ENCODE measurements around the gene ADAMTSL2.

ADAMTSL2 gene

GRCh38 chr9:133551446-133551845 is 16.9 kb downstream of the ADAMTSL2 start:
- Histone ChIP-seq H3K18ac (ENCODE audit: low read depth in 1 of 2, low read length in 2 of 2) (no peak overlapping the region), H4K8ac (ENCODE audit: low read length) (no peak overlapping the region), H3K27ac (ENCODE audit: low read length, poor library complexity, severe bottlenecking) (no peak overlapping the region), H3K79me1 (replicated peaks; ENCODE audit: low read length, poor library complexity, severe bottlenecking) (no peaks in the 10 kb centered on the region), H3K23ac (ENCODE audit: low read length in 2 of 2) (no peak overlapping the region), H3K4me1 (ENCODE audit: control insufficient read depth, insufficient read depth, low read depth, low read length) (no peaks in the 10 kb centered on the region), H3K27me3 (ENCODE audit: control insufficient read depth in 1 of 2, insufficient read depth in 1 of 2, low read length in 2 of 2) (peaks cover 51 to 53% of the 10 kb centered on the region in 2 experiments), H2BK5ac (ENCODE audit: low read depth, low read length, poor library complexity, severe bottlenecking) (no peak overlapping the region), H3K36me3 (ENCODE audit: control insufficient read depth in 1 of 2, insufficient read depth in 2 of 2, low read depth in 1 of 2, low read length in 2 of 2) (no peaks in the 10 kb centered on the region), H2BK120ac (ENCODE audit: low read depth, low read length) (no peak overlapping the region), H3K4me2 (ENCODE audit: low read length, poor library complexity, severe bottlenecking) (no peak overlapping the region), H3K4me3 (ENCODE audit: insufficient read depth in 1 of 2, low read depth in 1 of 2, low read length in 2 of 2) (no peak overlapping the region), H2AFZ (ENCODE audit: low read depth, low read length) (no peak overlapping the region), H4K91ac (ENCODE audit: low read length) (no peak overlapping the region), H3K14ac (ENCODE audit: low read length in 2 of 2) (no peak overlapping the region), H2BK12ac (ENCODE audit: low read length in 2 of 2) (no peak overlapping the region), H2AK5ac (ENCODE audit: low read length, severe bottlenecking) (no peak overlapping the region), H3K4ac (ENCODE audit: low read depth in 1 of 2, low read length in 2 of 2) (no peak overlapping the region), H3K9me3 (ENCODE audit: control insufficient read depth, low read length) (no peaks in the 10 kb centered on the region), H3K9ac (ENCODE audit: low read length) (no peak overlapping the region), H2BK15ac (ENCODE audit: low read depth, poor library complexity, severe bottlenecking) (no peak overlapping the region)
- WGBS: 78% methylated on average over 6 of the region's 7 CpGs
- no peak for DNase-seq

GRCh38 chr9:133552236-133552635 is 17.7 kb downstream of the ADAMTSL2 start:
- Histone ChIP-seq H3K9me3 (ENCODE audit: control insufficient read depth, low read length) (no peaks in the 10 kb centered on the region), H3K27ac (ENCODE audit: low read length, poor library complexity, severe bottlenecking) (no peak overlapping the region), H3K79me1 (replicated peaks; ENCODE audit: low read length, poor library complexity, severe bottlenecking) (no peaks in the 10 kb centered on the region), H3K18ac (ENCODE audit: low read depth in 1 of 2, low read length in 2 of 2) (no peak overlapping the region), H4K91ac (ENCODE audit: low read length) (no peak overlapping the region), H3K9ac (ENCODE audit: low read length) (no peak overlapping the region), H3K27me3 (ENCODE audit: control insufficient read depth in 1 of 2, insufficient read depth in 1 of 2, low read length in 2 of 2) (peaks cover 44 to 53% of the 10 kb centered on the region in 2 experiments), H2BK5ac (ENCODE audit: low read depth, low read length, poor library complexity, severe bottlenecking) (no peak overlapping the region), H2AK5ac (ENCODE audit: low read length, severe bottlenecking) (no peak overlapping the region), H3K23ac (ENCODE audit: low read length in 2 of 2) (no peak overlapping the region), H3K4me1 (ENCODE audit: control insufficient read depth, insufficient read depth, low read depth, low read length) (no peaks in the 10 kb centered on the region), H2AFZ (ENCODE audit: low read depth, low read length) (no peak overlapping the region), H3K4me2 (ENCODE audit: low read length, poor library complexity, severe bottlenecking) (no peak overlapping the region), H3K4ac (ENCODE audit: low read depth in 1 of 2, low read length in 2 of 2) (no peak overlapping the region), H3K4me3 (ENCODE audit: insufficient read depth in 1 of 2, low read depth in 1 of 2, low read length in 2 of 2) (no peak overlapping the region), H4K8ac (ENCODE audit: low read length) (no peak overlapping the region), H3K36me3 (ENCODE audit: control insufficient read depth in 1 of 2, insufficient read depth in 2 of 2, low read depth in 1 of 2, low read length in 2 of 2) (no peaks in the 10 kb centered on the region), H3K14ac (ENCODE audit: low read length in 2 of 2) (no peak overlapping the region), H2BK12ac (ENCODE audit: low read length in 2 of 2) (no peak overlapping the region), H2BK120ac (ENCODE audit: low read depth, low read length) (no peak overlapping the region), H2BK15ac (ENCODE audit: low read depth, poor library complexity, severe bottlenecking) (no peak overlapping the region)
- 55% methylated on average over 8 of the region's 8 CpGs for WGBS
- DNase-seq: peak; percentile 17

GRCh38 chr9:133553123-133553522 is 18.6 kb downstream of the ADAMTSL2 start:
- 91% methylated on average over 9 of the region's 10 CpGs for WGBS
- H3K4me2 ChIP-seq (ENCODE audit: low read length, poor library complexity, severe bottlenecking): no peak overlapping the region
- DNase-seq: no peak
- H2BK5ac ChIP-seq (ENCODE audit: low read depth, low read length, poor library complexity, severe bottlenecking): no peak overlapping the region
- H3K27me3 ChIP-seq (ENCODE audit: control insufficient read depth in 1 of 2, insufficient read depth in 1 of 2, low read length in 2 of 2): peaks cover 37 to 49% of the 10 kb centered on the region in 2 experiments
- H4K91ac ChIP-seq (ENCODE audit: low read length): no peak overlapping the region
- H2AK5ac ChIP-seq (ENCODE audit: low read length, severe bottlenecking): no peak overlapping the region
- H3K14ac ChIP-seq (ENCODE audit: low read length in 2 of 2): no peak overlapping the region
- no peaks in the 10 kb centered on the region for H3K79me1 ChIP-seq (replicated peaks; ENCODE audit: low read length, poor library complexity, severe bottlenecking)
- H2AFZ ChIP-seq (ENCODE audit: low read depth, low read length): no peak overlapping the region
- no peak overlapping the region for H2BK120ac ChIP-seq (ENCODE audit: low read depth, low read length)
- no peak overlapping the region for H4K8ac ChIP-seq (ENCODE audit: low read length)
- H3K27ac ChIP-seq (ENCODE audit: low read length, poor library complexity, severe bottlenecking): no peak overlapping the region
- H3K4me1 ChIP-seq (ENCODE audit: control insufficient read depth, insufficient read depth, low read depth, low read length): peaks cover 7% of the 10 kb centered on the region
- H3K23ac ChIP-seq (ENCODE audit: low read length in 2 of 2): no peak overlapping the region
- H3K36me3 ChIP-seq (ENCODE audit: control insufficient read depth in 1 of 2, insufficient read depth in 2 of 2, low read depth in 1 of 2, low read length in 2 of 2): no peaks in the 10 kb centered on the region
- H3K9ac ChIP-seq (ENCODE audit: low read length): no peak overlapping the region
- no peaks in the 10 kb centered on the region for H3K9me3 ChIP-seq (ENCODE audit: control insufficient read depth, low read length)
- no peak overlapping the region for H3K4me3 ChIP-seq (ENCODE audit: insufficient read depth in 1 of 2, low read depth in 1 of 2, low read length in 2 of 2)
- H2BK12ac ChIP-seq (ENCODE audit: low read length in 2 of 2): no peak overlapping the region
- H3K18ac ChIP-seq (ENCODE audit: low read depth in 1 of 2, low read length in 2 of 2): no peak overlapping the region
- H2BK15ac ChIP-seq (ENCODE audit: low read depth, poor library complexity, severe bottlenecking): no peak overlapping the region
- H3K4ac ChIP-seq (ENCODE audit: low read depth in 1 of 2, low read length in 2 of 2): no peak overlapping the region

- H2BK120ac ChIP-seq (ENCODE audit: low read depth, low read length): no peak overlapping the region
- H3K27ac ChIP-seq (ENCODE audit: low read length, poor library complexity, severe bottlenecking): no peak overlapping the region
- H3K36me3 ChIP-seq (ENCODE audit: control insufficient read depth in 1 of 2, insufficient read depth in 2 of 2, low read depth in 1 of 2, low read length in 2 of 2): no peaks in the 10 kb centered on the region
- no peak overlapping the region for H2BK5ac ChIP-seq (ENCODE audit: low read depth, low read length, poor library complexity, severe bottlenecking)
- H3K79me1 ChIP-seq (replicated peaks; ENCODE audit: low read length, poor library complexity, severe bottlenecking): no peaks in the 10 kb centered on the region
- no peak overlapping the region for H2BK12ac ChIP-seq (ENCODE audit: low read length in 2 of 2)
- no peak overlapping the region for H2AK5ac ChIP-seq (ENCODE audit: low read length, severe bottlenecking)
- no peak overlapping the region for H4K8ac ChIP-seq (ENCODE audit: low read length)
- H3K4me2 ChIP-seq (ENCODE audit: low read length, poor library complexity, severe bottlenecking): no peak overlapping the region
- no peak overlapping the region for H3K23ac ChIP-seq (ENCODE audit: low read length in 2 of 2)
- H3K4ac ChIP-seq (ENCODE audit: low read depth in 1 of 2, low read length in 2 of 2): no peak overlapping the region
- H3K27me3 ChIP-seq (ENCODE audit: control insufficient read depth in 1 of 2, insufficient read depth in 1 of 2, low read length in 2 of 2): peaks cover 36 to 43% of the 10 kb centered on the region in 2 experiments
- H3K14ac ChIP-seq (ENCODE audit: low read length in 2 of 2): no peak overlapping the region
- H3K4me3 ChIP-seq (ENCODE audit: insufficient read depth in 1 of 2, low read depth in 1 of 2, low read length in 2 of 2): no peak overlapping the region
- no peaks in the 10 kb centered on the region for H3K9me3 ChIP-seq (ENCODE audit: control insufficient read depth, low read length)
- H2AFZ ChIP-seq (ENCODE audit: low read depth, low read length): no peak overlapping the region
- no peak overlapping the region for H3K18ac ChIP-seq (ENCODE audit: low read depth in 1 of 2, low read length in 2 of 2)
- H4K91ac ChIP-seq (ENCODE audit: low read length): no peak overlapping the region
- 83% methylated on average over 30 of the region's 31 CpGs for WGBS
- no peak overlapping the region for H2BK15ac ChIP-seq (ENCODE audit: low read depth, poor library complexity, severe bottlenecking)
- no peak overlapping the region for H3K9ac ChIP-seq (ENCODE audit: low read length)
- peaks cover 14% of the 10 kb centered on the region for H3K4me1 ChIP-seq (ENCODE audit: control insufficient read depth, insufficient read depth, low read depth, low read length)
- DNase-seq: no peak
These were observed 19.6 kb downstream of the ADAMTSL2 start for GRCh38 chr9:133553973-133554713.
